ENCODE measurements around the gene FUBP3. TPM values are rescaled to one million over a fixed set of nuclear protein-coding genes. Genes with fewer than 3 reads are reported as not detected.

FUBP3 gene
- polyA plus RNA-seq, 2 of the 4 experiments (the other 2 are of a cell fraction): 43.5 to 67.7 TPM

DNA sequence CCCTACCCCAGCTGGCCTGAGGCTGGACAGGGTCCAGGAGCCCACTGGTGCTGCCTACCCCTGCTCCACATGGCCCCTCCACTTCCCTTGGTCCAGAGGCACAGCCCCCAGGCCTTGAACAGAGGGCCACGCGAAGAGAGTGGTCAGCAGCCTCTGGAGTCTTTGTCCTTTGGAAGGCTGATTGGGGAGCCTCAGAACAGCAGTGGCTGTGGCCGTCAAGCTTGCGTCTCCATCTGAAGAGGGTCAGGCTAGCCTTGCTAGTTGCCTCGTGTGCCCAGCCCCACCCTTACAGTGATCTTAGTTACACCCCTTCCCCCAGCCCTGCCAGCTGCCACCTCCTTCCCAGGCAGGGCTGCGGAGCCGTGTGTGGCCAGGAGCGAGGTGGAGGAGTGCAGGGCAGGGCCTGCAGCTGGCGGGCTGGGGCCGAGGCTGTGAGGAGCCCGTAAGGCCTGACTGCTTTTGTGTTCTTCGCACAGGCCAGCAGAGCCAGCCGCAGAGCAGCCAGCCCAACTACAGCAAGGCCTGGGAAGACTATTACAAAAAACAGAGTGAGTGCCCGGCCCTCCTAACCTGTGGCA lies 54.9 kb downstream of the FUBP3 start (continued):
- TF ChIP-seq, protein P1, sequence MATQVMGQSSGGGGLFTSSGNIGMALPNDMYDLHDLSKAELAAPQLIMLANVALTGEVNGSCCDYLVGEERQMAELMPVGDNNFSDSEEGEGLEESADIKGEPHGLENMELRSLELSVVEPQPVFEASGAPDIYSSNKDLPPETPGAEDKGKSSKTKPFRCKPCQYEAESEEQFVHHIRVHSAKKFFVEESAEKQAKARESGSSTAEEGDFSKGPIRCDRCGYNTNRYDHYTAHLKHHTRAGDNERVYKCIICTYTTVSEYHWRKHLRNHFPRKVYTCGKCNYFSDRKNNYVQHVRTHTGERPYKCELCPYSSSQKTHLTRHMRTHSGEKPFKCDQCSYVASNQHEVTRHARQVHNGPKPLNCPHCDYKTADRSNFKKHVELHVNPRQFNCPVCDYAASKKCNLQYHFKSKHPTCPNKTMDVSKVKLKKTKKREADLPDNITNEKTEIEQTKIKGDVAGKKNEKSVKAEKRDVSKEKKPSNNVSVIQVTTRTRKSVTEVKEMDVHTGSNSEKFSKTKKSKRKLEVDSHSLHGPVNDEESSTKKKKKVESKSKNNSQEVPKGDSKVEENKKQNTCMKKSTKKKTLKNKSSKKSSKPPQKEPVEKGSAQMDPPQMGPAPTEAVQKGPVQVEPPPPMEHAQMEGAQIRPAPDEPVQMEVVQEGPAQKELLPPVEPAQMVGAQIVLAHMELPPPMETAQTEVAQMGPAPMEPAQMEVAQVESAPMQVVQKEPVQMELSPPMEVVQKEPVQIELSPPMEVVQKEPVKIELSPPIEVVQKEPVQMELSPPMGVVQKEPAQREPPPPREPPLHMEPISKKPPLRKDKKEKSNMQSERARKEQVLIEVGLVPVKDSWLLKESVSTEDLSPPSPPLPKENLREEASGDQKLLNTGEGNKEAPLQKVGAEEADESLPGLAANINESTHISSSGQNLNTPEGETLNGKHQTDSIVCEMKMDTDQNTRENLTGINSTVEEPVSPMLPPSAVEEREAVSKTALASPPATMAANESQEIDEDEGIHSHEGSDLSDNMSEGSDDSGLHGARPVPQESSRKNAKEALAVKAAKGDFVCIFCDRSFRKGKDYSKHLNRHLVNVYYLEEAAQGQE (IDR thresholded peaks at IDR 0.05): no peak
- TF ChIP-seq CEBPB (IDR thresholded peaks at IDR 0.05) (no peak), FOSB (CRISPR knock-in tag; IDR thresholded peaks at IDR 0.05) (no peak), JUNB (IDR thresholded peaks at IDR 0.05) (no peak), HOXB5 (CRISPR knock-in tag; IDR thresholded peaks at IDR 0.05) (no peak), EHF (CRISPR knock-in tag; IDR thresholded peaks at IDR 0.05) (no peak)

DNA sequence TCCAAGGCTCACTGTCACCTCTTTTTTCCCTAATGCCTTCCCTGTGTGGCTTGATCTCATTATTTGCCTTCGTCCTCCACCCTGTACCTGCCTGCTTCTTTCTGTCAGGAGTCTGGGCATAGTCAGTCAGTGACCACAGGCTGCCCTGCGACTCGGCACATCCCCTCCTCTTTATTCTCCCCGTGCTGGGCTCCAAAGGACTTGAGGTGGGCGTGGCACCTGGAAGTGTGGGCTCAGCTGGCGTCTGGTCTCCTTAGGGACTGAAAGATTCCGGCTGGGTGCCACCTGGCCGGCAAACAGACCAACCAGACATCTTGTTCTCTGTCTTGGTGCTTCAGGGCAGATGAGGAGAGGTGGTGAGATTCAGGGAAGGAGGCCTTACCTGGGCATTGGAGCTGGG lies 55.4 kb downstream of the FUBP3 start:
- no peak for ATAC-seq
- POLR2A ChIA-PET: interaction anchor here (1.0 kb wide), 1 partner anchor 8 kb away, joined by 3 read pairs; no protein-coding TSS in a partner anchor
- no peak for FAIRE-seq
- Histone ChIP-seq H3K4me2 (no peak overlapping the region), H3K4me1 (no peaks in the 10 kb centered on the region), H3K4me3 (no peak overlapping the region), H3K27ac (no peak overlapping the region), H3K9me3 (no peaks in the 10 kb centered on the region)
- CTCF ChIA-PET: no interaction called here
- WGBS (ENCODE audit: missing lambda C conversion rate): 91% methylated on average over 8 of the region's 8 CpGs
- no peak for TF ChIP-seq RARB (CRISPR knock-in tag; IDR thresholded peaks at IDR 0.05)
- TF ChIP-seq PHF8 (IDR thresholded peaks at IDR 0.05; ENCODE audit: borderline replicate concordance, low read depth): no peak
- TF ChIP-seq, protein P1 (IDR thresholded peaks at IDR 0.05): no peak
- TF ChIP-seq FOXS1 (CRISPR knock-in tag; IDR thresholded peaks at IDR 0.05): no peak
- no peak for TF ChIP-seq HDAC2 (IDR thresholded peaks at IDR 0.05)
- TF ChIP-seq POLR2AphosphoS2 (conservative IDR thresholded peaks at IDR 0.05; ENCODE audit: low read length): no peak
- TF ChIP-seq TFCP2L1 (CRISPR knock-in tag; IDR thresholded peaks at IDR 0.05): no peak
- TF ChIP-seq HOXB5 (CRISPR knock-in tag; IDR thresholded peaks at IDR 0.05): no peak
- TF ChIP-seq SMC3 (IDR thresholded peaks at IDR 0.05): no peak
- no peak for DNase-seq (ENCODE audit: low read depth in 1 of 2, low spot score in 1 of 2)

DNA sequence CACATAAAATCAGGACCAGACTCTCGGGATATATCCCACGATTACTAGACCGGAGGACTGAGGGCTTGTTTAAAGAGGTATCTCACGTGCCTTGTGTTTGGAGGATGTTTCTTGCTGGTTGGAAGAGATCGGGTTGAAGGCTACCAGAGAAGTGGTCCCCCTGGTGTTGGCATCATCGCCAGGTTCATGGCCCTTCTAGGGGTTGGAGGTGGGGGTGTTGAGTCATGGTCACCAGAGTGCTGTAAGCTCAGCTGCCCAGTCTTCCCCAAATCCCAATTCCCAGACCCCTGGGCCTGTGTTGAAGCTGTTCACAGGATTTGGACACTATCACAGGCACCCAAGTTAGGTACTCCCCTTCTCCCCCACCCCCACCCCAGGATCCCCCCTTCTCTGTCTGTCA lies 55.9 kb downstream of the FUBP3 start:
- Histone ChIP-seq H3K27ac (no peak overlapping the region), H3K4me1 (no peaks in the 10 kb centered on the region), H3K9me3 (no peaks in the 10 kb centered on the region), H3K4me2 (no peak overlapping the region), H3K4me3 (no peak overlapping the region)
- DNase-seq (ENCODE audit: low read depth in 1 of 2, low spot score in 1 of 2) (no peak), FAIRE-seq (no peak), ATAC-seq (no peak)
- WGBS (ENCODE audit: missing lambda C conversion rate): 96% methylated on average over 6 of the region's 6 CpGs
- ChIA-PET POLR2A (interaction anchor here (1.0 kb wide), 1 partner anchor 9 kb away, joined by 3 read pairs; no protein-coding TSS in a partner anchor), CTCF (no interaction called here)
- TF ChIP-seq CHD4 (IDR thresholded peaks at IDR 0.05; ENCODE audit: borderline replicate concordance) (no peak), NFE2L2 (conservative IDR thresholded peaks at IDR 0.05; ENCODE audit: low read length) (no peak), FOXS1 (CRISPR knock-in tag; IDR thresholded peaks at IDR 0.05) (no peak), NPAS2 (CRISPR knock-in tag; IDR thresholded peaks at IDR 0.05; ENCODE audit: borderline replicate concordance) (no peak), RFX5 (IDR thresholded peaks at IDR 0.05) (no peak), EP300 (IDR thresholded peaks at IDR 0.05) (no peak), HDAC2 (IDR thresholded peaks at IDR 0.05) (no peak), RNF2 (IDR thresholded peaks at IDR 0.05; ENCODE audit: borderline replicate concordance, low read depth) (no peak)
- TF ChIP-seq, protein P2, sequence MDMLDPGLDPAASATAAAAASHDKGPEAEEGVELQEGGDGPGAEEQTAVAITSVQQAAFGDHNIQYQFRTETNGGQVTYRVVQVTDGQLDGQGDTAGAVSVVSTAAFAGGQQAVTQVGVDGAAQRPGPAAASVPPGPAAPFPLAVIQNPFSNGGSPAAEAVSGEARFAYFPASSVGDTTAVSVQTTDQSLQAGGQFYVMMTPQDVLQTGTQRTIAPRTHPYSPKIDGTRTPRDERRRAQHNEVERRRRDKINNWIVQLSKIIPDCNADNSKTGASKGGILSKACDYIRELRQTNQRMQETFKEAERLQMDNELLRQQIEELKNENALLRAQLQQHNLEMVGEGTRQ (IDR thresholded peaks at IDR 0.05): no peak
- TF ChIP-seq, protein P3, sequence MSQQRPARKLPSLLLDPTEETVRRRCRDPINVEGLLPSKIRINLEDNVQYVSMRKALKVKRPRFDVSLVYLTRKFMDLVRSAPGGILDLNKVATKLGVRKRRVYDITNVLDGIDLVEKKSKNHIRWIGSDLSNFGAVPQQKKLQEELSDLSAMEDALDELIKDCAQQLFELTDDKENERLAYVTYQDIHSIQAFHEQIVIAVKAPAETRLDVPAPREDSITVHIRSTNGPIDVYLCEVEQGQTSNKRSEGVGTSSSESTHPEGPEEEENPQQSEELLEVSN (IDR thresholded peaks at IDR 0.05; ENCODE audit: borderline replicate concordance, low read depth): no peak
- TF ChIP-seq, protein P1 (IDR thresholded peaks at IDR 0.05): no peak

Measured in A549 (cell line).